Endothelial cell of umbilical vein (primary cell): ENCODE measurements around the gene TESPA1. TPM values are rescaled to one million over a fixed set of nuclear protein-coding genes. Genes with fewer than 3 reads are reported as not detected.

Experiments
- BruUV-seq: library from RNA; stranded (reverse); fragments of 400-500 nt; replicated peaks from 2 replicates; lab custom pipeline; 2021; lab: Mats Ljungman, UMichigan
- CTCF ChIA-PET: fragments of 300-600, 350-600 bp; sonication (Branson Sonifier 250); formaldehyde crosslinking; loops from one replicate; lab custom pipeline; 2021; ENCODE audit warnings: antibody characterized with exemption, inconsistent platforms; lab: Charles Lee
- POLR2A ChIA-PET: fragments of 300-600, 350-600 bp; sonication (Branson Sonifier 250); formaldehyde crosslinking; loops from one replicate; lab custom pipeline; 2021; ENCODE audit warnings: antibody characterized with exemption, inconsistent platforms; lab: Charles Lee
- DNase-seq: peaks from one replicate; pipeline ENCODE4 v3.0.0-alpha.2; 2011; ENCODE audit warnings: low read depth, low spot score
- FAIRE-seq: peaks from 2 replicates; lab custom pipeline; 2011; peaks lifted over from hg19 to GRCh38; lab: Jason Lieb, UNC
- H2AFZ ChIP-seq: 2 replicates; pipeline ENCODE4 v1.6.0; 2012; ENCODE audit warnings: low read depth, low read length, control low read depth, inconsistent platforms
- H3K27ac ChIP-seq: 2 replicates; pipeline ENCODE4 v1.5.1; 2011; ENCODE audit warnings: low read depth, mild to moderate bottlenecking, control low read depth, low read length, moderate library complexity; ENCODE audit not compliant: insufficient read depth
- H3K27me3 ChIP-seq, 2 experiments: 2 replicates each; pipeline versions ENCODE4 v1.6.0 to v1.6.1; 2011; ENCODE audit warnings: low read length in 2 of 2, mixed read lengths in 1 of 2; ENCODE audit not compliant: control insufficient read depth in 2 of 2, insufficient read depth in 2 of 2
- H3K36me3 ChIP-seq, 2 experiments: 2 replicates in 1 of 2; 3 replicates in 1 of 2; pipeline ENCODE4 v1.5.1; 2011; ENCODE audit warnings: low read length in 2 of 2, mild to moderate bottlenecking in 1 of 2, moderate library complexity in 1 of 2; ENCODE audit not compliant: control insufficient read depth in 2 of 2, insufficient read depth in 2 of 2; ENCODE audit errors: extremely low read depth in 1 of 2
- H3K4me1 ChIP-seq: 3 replicates; pipeline ENCODE4 v1.5.1; 2011; ENCODE audit warnings: mild to moderate bottlenecking, low read length; ENCODE audit not compliant: control insufficient read depth, insufficient read depth; ENCODE audit errors: extremely low read depth
- H3K4me2 ChIP-seq: 2 replicates; pipeline ENCODE4 v1.6.1; 2011; ENCODE audit warnings: low read length, control low read depth, mixed read lengths; ENCODE audit not compliant: insufficient read depth
- H3K4me3 ChIP-seq, 3 experiments: fragments of 200-600 bp in 1 of 3; sonication (generic), shearing (Covaris generic) in 1 of 3; replicated peaks in 1 of 3; 2 replicates each; pipeline ENCODE4 v1.5.1; 2011 to 2016; ENCODE audit warnings: control low read depth in 3 of 3, low read length in 3 of 3, mild to moderate bottlenecking in 2 of 3, inconsistent platforms in 1 of 3, low read depth in 1 of 3, moderate library complexity in 1 of 3; ENCODE audit not compliant: insufficient read depth in 1 of 3
- H3K79me2 ChIP-seq: 2 replicates; pipeline ENCODE4 v1.6.0; 2012; ENCODE audit warnings: low read length, inconsistent platforms; ENCODE audit not compliant: control insufficient read depth, insufficient read depth
- H3K9ac ChIP-seq: replicated peaks from 2 replicates; pipeline ENCODE3; 2011; ENCODE audit warnings: low read length, control low read depth; ENCODE audit not compliant: insufficient read depth; ENCODE audit errors: extremely low read depth
- H3K9me1 ChIP-seq: replicated peaks from 3 replicates; pipeline ENCODE4 v1.6.0; 2011; ENCODE audit warnings: mild to moderate bottlenecking, low read length; ENCODE audit not compliant: control insufficient read depth, insufficient read depth; ENCODE audit errors: extremely low read depth
- H3K9me3 ChIP-seq: replicated peaks from 2 replicates; pipeline ENCODE4 v1.5.1; 2012; ENCODE audit warnings: low read length, inconsistent platforms; ENCODE audit not compliant: control insufficient read depth, insufficient read depth
- H4K20me1 ChIP-seq: replicated peaks from 2 replicates; pipeline ENCODE3; 2011; ENCODE audit warnings: mild to moderate bottlenecking, low read length; ENCODE audit not compliant: control insufficient read depth, insufficient read depth; ENCODE audit errors: extremely low read depth
- CTCF ChIP-seq, 2 donors: IDR thresholded peaks; 1 replicate in 1 of 2; 2 replicates in 1 of 2; pipeline ENCODE4 v1.5.1; 2011; ENCODE audit warnings: low read length in 2 of 2, mild to moderate bottlenecking in 2 of 2, moderate library complexity in 2 of 2, control low read depth in 1 of 2, inconsistent platforms in 1 of 2, low read depth in 1 of 2; ENCODE audit not compliant: insufficient read depth in 1 of 2; ENCODE audit errors: extremely low read depth in 1 of 2
- EZH2 ChIP-seq: IDR thresholded peaks from 2 replicates; pipeline ENCODE4 v1.6.1; 2012; ENCODE audit warnings: borderline replicate concordance, low read depth, mild to moderate bottlenecking, moderate library complexity, low read length, inconsistent platforms; ENCODE audit not compliant: severe bottlenecking
- FOS ChIP-seq: IDR thresholded peaks from 2 replicates; pipeline ENCODE4 v1.6.1; 2011; ENCODE audit warnings: mild to moderate bottlenecking, low read length, moderate library complexity, borderline replicate concordance; ENCODE audit not compliant: insufficient read depth
- GATA2 ChIP-seq: IDR thresholded peaks from 2 replicates; pipeline ENCODE4 v1.7.0; 2011; ENCODE audit warnings: low read depth, mild to moderate bottlenecking, moderate library complexity, mixed read lengths, low read length; ENCODE audit not compliant: insufficient read length, insufficient read depth
- JUN ChIP-seq: IDR thresholded peaks from 2 replicates; pipeline ENCODE4 v1.6.1; 2011; ENCODE audit warnings: borderline replicate concordance, low read depth; ENCODE audit not compliant: insufficient read length, insufficient read depth
- MAX ChIP-seq: IDR thresholded peaks from 2 replicates; pipeline ENCODE4 v1.6.1; 2011; ENCODE audit not compliant: insufficient read depth, insufficient read length
- MYC ChIP-seq: IDR thresholded peaks from one replicate; pipeline ENCODE4 v1.6.1; 2011; ENCODE audit warnings: mild to moderate bottlenecking, low read depth, low read length
- POLR2A ChIP-seq: IDR thresholded peaks from 2 replicates; pipeline ENCODE4 v1.6.1; 2012; ENCODE audit warnings: low read depth, mild to moderate bottlenecking, control low read depth, low read length
- POLR2AphosphoS5 ChIP-seq: IDR thresholded peaks from 2 replicates; pipeline ENCODE4 v1.6.1; 2012; ENCODE audit warnings: low read depth, mild to moderate bottlenecking, control low read depth, low read length, moderate library complexity; ENCODE audit not compliant: insufficient read depth
- dilution Hi-C: fragments of 300-500 bp; cut with MboI; formaldehyde crosslinking; loops from one replicate; pipeline ENCODE4 v1.15.0; 2019; ENCODE audit warnings: low sequenced_read_pairs; ENCODE audit not compliant: extremely low pct_ligation_motif_present
- intact Hi-C: fragments of 100-400 bp; cut with micrococcal nuclease; formaldehyde crosslinking; loops from one replicate; pipeline ENCODE4 v1.10.0; 2022
- polyA plus RNA-seq, 4 experiments: library from polyadenylated mRNA; depleted of rRNA in 3 of 4; stranded (reverse) in 3 of 4; unstranded in 1 of 4; fragments of >200 nt; gene quantifications; 2 replicates each; pipeline versions ENCODE4 v1.2.1 to v1.2.3, GENCODE V29; 2011 to 2012; ENCODE audit warnings: missing spikeins in 1 of 4
- total RNA-seq: library from RNA; stranded (reverse); gene quantifications from 2 replicates; pipeline ENCODE4 v1.2.3, GENCODE V29; 2021

TESPA1 gene
- total and polyA plus RNA-seq, 2 donors (not counting 3 experiments of a cell fraction or from before 2014, with no cell fraction given): not detected

GRCh38 chr12:54974279-54974678, 10.3 kb downstream of the TESPA1 start:
- no TSS peak for BruUV-seq
- dilution Hi-C loops (no loop called here), intact Hi-C loops (no loop called here)
- no peaks in the 10 kb centered on the region for H4K20me1 ChIP-seq
- H3K4me3 ChIP-seq: no peak overlapping the region
- no peak overlapping the region for H3K4me2 ChIP-seq
- H3K9ac ChIP-seq: no peak overlapping the region
- peaks cover 1 to 15% of the 10 kb centered on the region in 2 experiments for H3K27me3 ChIP-seq
- H3K4me1 ChIP-seq: no peaks in the 10 kb centered on the region
- DNase-seq (no peak), FAIRE-seq (no peak)
- H3K79me2 ChIP-seq: no peaks in the 10 kb centered on the region
- POLR2A ChIA-PET: no interaction called here
- no peaks in the 10 kb centered on the region for H3K9me1 ChIP-seq
- no peaks in the 10 kb centered on the region for H3K9me3 ChIP-seq
- H3K36me3 ChIP-seq: no peaks in the 10 kb centered on the region
- no peak overlapping the region for H2AFZ ChIP-seq
- TF ChIP-seq MAX (no peak), EZH2 (no peak), POLR2AphosphoS5 (no peak), MYC (no peak), FOS (no peak), JUN (no peak), GATA2 (no peak), POLR2A (no peak), CTCF (IDR thresholded peaks at IDR 0.05; ENCODE audit: extremely low read depth in 1 of 2, insufficient read depth in 1 of 2, low read depth in 1 of 2, low read length in 2 of 2) (no peak)
- H3K27ac ChIP-seq: no peak overlapping the region
- CTCF ChIA-PET: interaction anchor here (1.6 to 3.3 kb wide), 3 partner anchors 10 to 94 kb away, joined by 4 to 19 read pairs (median 6); no protein-coding TSS in a partner anchor
